HEK293 (cell line): Measurements from ENCODE around the gene INAVA.

Source experiments
- CTCF ChIA-PET: fragments of 350-600 bp; formaldehyde crosslinking; extraction: SDS; loops from one replicate; lab custom pipeline; 2021; ENCODE audit warnings: antibody characterized with exemption; lab: Yijun Ruan, JAX
- POLR2A ChIA-PET: fragments of 300-600 bp; formaldehyde crosslinking; extraction: SDS; loops from one replicate; lab custom pipeline; 2020; ENCODE audit warnings: antibody characterized with exemption, inconsistent platforms; lab: Yijun Ruan, JAX
- H3K27ac ChIP-seq: fragments of 200-500 bp; sonication (Bioruptor generic); 2 replicates; pipeline ENCODE4 v1.5.1; 2014; ENCODE audit warnings: low read depth, low read length, control low read depth, inconsistent platforms; ENCODE audit errors: extremely low read depth
- H3K36me3 ChIP-seq, 2 experiments: fragments of 200-500 bp in 1 of 2; sonication (Bioruptor generic) in 1 of 2; 1 replicate in 1 of 2; 2 replicates in 1 of 2; pipeline ENCODE4 v1.5.1; 2014 to 2017; ENCODE audit warnings: inconsistent platforms in 2 of 2, low read length in 2 of 2; ENCODE audit not compliant: control insufficient read depth in 2 of 2, insufficient read depth in 1 of 2
- H3K4me1 ChIP-seq: fragments of 200-500 bp; sonication (Bioruptor generic); 2 replicates; pipeline ENCODE4 v1.5.1; 2014; ENCODE audit warnings: mild to moderate bottlenecking, low read length, inconsistent platforms; ENCODE audit not compliant: control insufficient read depth, insufficient read depth
- H3K4me3 ChIP-seq: 2 replicates; pipeline ENCODE4 v1.5.1; 2011; ENCODE audit warnings: low read depth, mild to moderate bottlenecking, control low read depth, low read length, moderate library complexity
- H3K9me3 ChIP-seq: fragments of 200-500 bp; sonication (Bioruptor generic); 2 replicates; pipeline ENCODE4 v1.5.1; 2014; ENCODE audit warnings: low read depth, low read length, inconsistent platforms; ENCODE audit not compliant: control insufficient read depth, insufficient read depth
- FEZF1 ChIP-seq: fragments of 450-650 bp; formaldehyde crosslinking; IDR thresholded peaks from 2 replicates; pipeline ENCODE4 v1.5.1; 2016; ENCODE audit warnings: missing biosample characterization, missing genetic modification characterization
- MZF1 ChIP-seq: fragments of 450-650 bp; formaldehyde crosslinking; IDR thresholded peaks from 2 replicates; pipeline ENCODE4 v1.5.1; 2017; ENCODE audit warnings: missing biosample characterization, missing genetic modification characterization, borderline replicate concordance
- SP2 ChIP-seq: fragments of 450-650 bp; formaldehyde crosslinking; IDR thresholded peaks from 2 replicates; pipeline ENCODE4 v1.5.1; 2016; ENCODE audit warnings: missing biosample characterization, missing genetic modification characterization
- SP7 ChIP-seq: fragments of 450-650 bp; formaldehyde crosslinking; IDR thresholded peaks from 2 replicates; pipeline ENCODE4 v1.5.1; 2016; ENCODE audit warnings: missing biosample characterization, missing genetic modification characterization
- ZBTB48 ChIP-seq: fragments of 450-650 bp; formaldehyde crosslinking; IDR thresholded peaks from 2 replicates; pipeline ENCODE4 v1.5.1; 2016; ENCODE audit warnings: missing biosample characterization, missing genetic modification characterization
- ZEB2 ChIP-seq: fragments of 450-650 bp; formaldehyde crosslinking; IDR thresholded peaks from 2 replicates; pipeline ENCODE4 v1.5.1; 2016; ENCODE audit warnings: missing biosample characterization, missing genetic modification characterization
- ZFP37 ChIP-seq: fragments of 450-650 bp; formaldehyde crosslinking; IDR thresholded peaks from 2 replicates; pipeline ENCODE4 v1.5.1; 2016; ENCODE audit warnings: missing biosample characterization, missing genetic modification characterization
- ZNF146 ChIP-seq: fragments of 450-650 bp; formaldehyde crosslinking; IDR thresholded peaks from 2 replicates; pipeline ENCODE4 v1.5.1; 2016; ENCODE audit warnings: missing biosample characterization, missing genetic modification characterization
- ZNF155 ChIP-seq: fragments of 450-650 bp; formaldehyde crosslinking; IDR thresholded peaks from 2 replicates; pipeline ENCODE4 v1.5.1; 2016; ENCODE audit warnings: missing biosample characterization, missing genetic modification characterization
- ZNF211 ChIP-seq: fragments of 450-650 bp; formaldehyde crosslinking; IDR thresholded peaks from 2 replicates; pipeline ENCODE4 v1.5.1; 2016; ENCODE audit warnings: low read depth, missing biosample characterization, missing genetic modification characterization
- ZNF24 ChIP-seq: fragments of 450-650 bp; formaldehyde crosslinking; IDR thresholded peaks from 2 replicates; pipeline ENCODE4 v1.5.1; 2016; ENCODE audit warnings: missing biosample characterization, missing genetic modification characterization
- ZNF426 ChIP-seq: fragments of 450-650 bp; formaldehyde crosslinking; IDR thresholded peaks from 2 replicates; pipeline ENCODE4 v1.5.1; 2017; ENCODE audit warnings: missing biosample characterization, missing genetic modification characterization, mild to moderate bottlenecking, inconsistent platforms, moderate library complexity
- ZNF561 ChIP-seq: fragments of 450-650 bp; IDR thresholded peaks from 2 replicates; pipeline ENCODE4 v1.5.1; 2018; ENCODE audit warnings: missing biosample characterization, missing genetic modification characterization, borderline replicate concordance
- ZNF664 ChIP-seq: fragments of 450-650 bp; formaldehyde crosslinking; IDR thresholded peaks from 2 replicates; pipeline ENCODE4 v1.5.1; 2016; ENCODE audit warnings: missing biosample characterization, missing genetic modification characterization
- ZNF843 ChIP-seq: fragments of 450-650 bp; formaldehyde crosslinking; IDR thresholded peaks from 2 replicates; pipeline ENCODE4 v1.5.1; 2016; ENCODE audit warnings: missing biosample characterization, missing genetic modification characterization
- ZXDB ChIP-seq: fragments of 450-650 bp; formaldehyde crosslinking; IDR thresholded peaks from 2 replicates; pipeline ENCODE4 v1.5.1; 2016; ENCODE audit warnings: missing biosample characterization, missing genetic modification characterization
- TF ChIP-seq, protein P1 (sequence below): fragments of 450-650 bp; formaldehyde crosslinking; IDR thresholded peaks from 2 replicates; pipeline ENCODE4 v1.5.1; 2016; ENCODE audit warnings: missing biosample characterization, missing genetic modification characterization
- TF ChIP-seq, protein P2 (sequence below): fragments of 450-650 bp; formaldehyde crosslinking; IDR thresholded peaks from 2 replicates; pipeline ENCODE4 v1.5.1; 2017; ENCODE audit warnings: missing biosample characterization, missing genetic modification characterization
- TF ChIP-seq, protein P3 (sequence below): fragments of 450-650 bp; formaldehyde crosslinking; IDR thresholded peaks from 2 replicates; pipeline ENCODE4 v1.5.1; 2017; ENCODE audit warnings: missing biosample characterization, missing genetic modification characterization
- TF ChIP-seq, protein P4 (sequence below): fragments of 450-650 bp; formaldehyde crosslinking; conservative IDR thresholded peaks from 2 replicates; pipeline ENCODE4 v1.5.1; 2016; ENCODE audit warnings: low read depth, missing biosample characterization, missing genetic modification characterization

Gene INAVA

DNA sequence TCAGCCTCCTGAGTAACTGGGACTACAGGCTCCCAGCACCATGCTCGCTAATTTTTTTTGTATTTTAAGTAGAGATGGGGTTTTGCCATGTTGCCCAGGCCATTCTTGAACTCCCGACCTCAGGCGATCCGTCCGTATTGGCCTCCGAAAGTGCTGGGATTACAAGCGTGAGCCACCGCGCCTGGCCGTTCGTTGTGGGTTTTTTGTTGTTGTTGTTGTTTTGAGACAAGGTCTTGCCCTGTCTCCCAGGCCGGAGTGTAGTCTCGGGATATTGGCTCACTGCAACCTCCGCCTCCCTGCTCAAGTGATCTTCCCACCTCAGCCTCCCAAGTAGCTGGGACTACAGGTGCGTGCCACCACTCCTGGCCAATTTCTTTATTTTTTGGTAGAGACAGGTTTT lies 4.7 kb upstream of the INAVA start:
- no peak for TF ChIP-seq MZF1 (tag by site-specific recombination)
- no peak for TF ChIP-seq ZNF211 (tag by site-specific recombination)
- TF ChIP-seq FEZF1 (tag by site-specific recombination) = no peak
- TF ChIP-seq ZFP37 (tag by site-specific recombination) = no peak
- no peak for TF ChIP-seq SP7 (tag by site-specific recombination)
- no peak for TF ChIP-seq ZNF426
- no peak for TF ChIP-seq ZNF155 (tag by site-specific recombination)
- TF ChIP-seq ZNF843 (tag by site-specific recombination) = no peak
- TF ChIP-seq, protein P1, sequence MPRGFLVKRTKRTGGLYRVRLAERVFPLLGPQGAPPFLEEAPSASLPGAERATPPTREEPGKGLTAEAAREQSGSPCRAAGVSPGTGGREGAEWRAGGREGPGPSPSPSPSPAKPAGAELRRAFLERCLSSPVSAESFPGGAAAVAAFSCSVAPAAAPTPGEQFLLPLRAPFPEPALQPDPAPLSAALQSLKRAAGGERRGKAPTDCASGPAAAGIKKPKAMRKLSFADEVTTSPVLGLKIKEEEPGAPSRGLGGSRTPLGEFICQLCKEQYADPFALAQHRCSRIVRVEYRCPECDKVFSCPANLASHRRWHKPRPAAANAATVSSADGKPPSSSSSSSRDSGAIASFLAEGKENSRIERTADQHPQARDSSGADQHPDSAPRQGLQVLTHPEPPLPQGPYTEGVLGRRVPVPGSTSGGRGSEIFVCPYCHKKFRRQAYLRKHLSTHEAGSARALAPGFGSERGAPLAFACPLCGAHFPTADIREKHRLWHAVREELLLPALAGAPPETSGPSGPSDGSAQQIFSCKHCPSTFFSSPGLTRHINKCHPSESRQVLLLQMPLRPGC (tag by site-specific recombination) = no peak
- TF ChIP-seq, all 188 proteins: peak for 0
- POLR2A ChIA-PET = no interaction called here

DNA sequence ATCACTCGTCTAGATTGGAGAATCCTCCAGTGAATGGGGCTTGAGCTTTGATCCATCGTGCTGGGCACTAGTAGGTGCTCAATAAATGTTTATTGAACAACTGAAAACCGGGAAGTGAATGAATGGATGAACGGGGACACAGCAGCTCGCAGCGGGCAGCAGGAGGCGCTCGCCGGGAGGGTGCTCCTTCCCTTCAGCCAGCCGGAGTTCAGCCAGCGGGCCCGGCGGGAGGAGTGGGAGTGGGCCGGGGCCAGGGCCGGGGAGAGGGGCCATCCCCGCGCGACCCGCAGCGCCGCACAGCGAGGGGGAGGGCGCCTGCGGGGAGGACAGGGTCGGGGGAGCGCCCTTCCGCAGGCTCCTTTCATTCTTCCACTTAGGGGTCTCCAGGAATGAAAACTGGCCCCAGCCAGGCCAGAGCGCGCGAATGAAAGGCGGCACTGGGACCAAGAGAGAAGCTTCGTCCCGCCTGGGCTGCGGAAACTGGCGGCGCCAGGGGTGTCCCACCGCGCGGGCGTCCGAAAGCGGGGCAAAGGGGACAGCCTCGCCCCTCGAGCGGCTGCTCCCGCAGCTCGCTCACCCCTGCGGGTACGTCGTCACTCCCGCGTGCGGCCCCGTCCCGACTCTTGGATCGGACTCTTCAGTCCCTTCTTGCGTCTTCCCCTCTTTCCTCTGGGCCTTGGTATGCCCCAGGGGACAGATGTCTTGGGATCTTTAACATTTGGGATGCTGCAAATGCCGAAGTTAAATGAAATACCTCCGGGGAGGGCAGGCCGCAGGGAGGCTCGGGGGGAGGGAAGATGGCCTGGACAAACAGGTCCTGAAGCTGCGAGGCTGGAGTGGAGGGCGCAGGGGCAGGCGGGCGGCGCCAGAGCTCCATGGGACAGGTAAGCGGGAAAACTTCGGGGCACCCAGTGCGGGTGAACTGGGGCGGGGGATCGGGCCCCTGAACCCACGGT lies 3.6 kb upstream of the INAVA start:
- Histone ChIP-seq H3K4me1 (no peaks in the 10 kb centered on the region), H3K36me3 (no peaks in the 10 kb centered on the region), H3K27ac (peak overlapping the region; percentile 62; the same call in 1 of the 2 replicates), H3K9me3 (no peaks in the 10 kb centered on the region), H3K4me3 (peak overlapping the region; percentile 59)
- POLR2A ChIA-PET = interaction anchor here (0.5 to 0.9 kb wide), 3 partner anchors 10 to 269 kb away, joined by 3 to 4 read pairs (median 3); partner anchors contain the start of gene DDX59
- CTCF ChIA-PET = interaction anchor here (0.5 to 2.7 kb wide), 13 partner anchors 11 to 257 kb away, joined by 3 to 10 read pairs (median 3); no protein-coding TSS in a partner anchor
- TF ChIP-seq, protein P2, sequence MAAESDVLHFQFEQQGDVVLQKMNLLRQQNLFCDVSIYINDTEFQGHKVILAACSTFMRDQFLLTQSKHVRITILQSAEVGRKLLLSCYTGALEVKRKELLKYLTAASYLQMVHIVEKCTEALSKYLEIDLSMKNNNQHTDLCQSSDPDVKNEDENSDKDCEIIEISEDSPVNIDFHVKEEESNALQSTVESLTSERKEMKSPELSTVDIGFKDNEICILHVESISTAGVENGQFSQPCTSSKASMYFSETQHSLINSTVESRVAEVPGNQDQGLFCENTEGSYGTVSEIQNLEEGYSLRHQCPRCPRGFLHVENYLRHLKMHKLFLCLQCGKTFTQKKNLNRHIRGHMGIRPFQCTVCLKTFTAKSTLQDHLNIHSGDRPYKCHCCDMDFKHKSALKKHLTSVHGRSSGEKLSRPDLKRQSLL (tag by site-specific recombination) = no peak
- TF ChIP-seq, protein P3, sequence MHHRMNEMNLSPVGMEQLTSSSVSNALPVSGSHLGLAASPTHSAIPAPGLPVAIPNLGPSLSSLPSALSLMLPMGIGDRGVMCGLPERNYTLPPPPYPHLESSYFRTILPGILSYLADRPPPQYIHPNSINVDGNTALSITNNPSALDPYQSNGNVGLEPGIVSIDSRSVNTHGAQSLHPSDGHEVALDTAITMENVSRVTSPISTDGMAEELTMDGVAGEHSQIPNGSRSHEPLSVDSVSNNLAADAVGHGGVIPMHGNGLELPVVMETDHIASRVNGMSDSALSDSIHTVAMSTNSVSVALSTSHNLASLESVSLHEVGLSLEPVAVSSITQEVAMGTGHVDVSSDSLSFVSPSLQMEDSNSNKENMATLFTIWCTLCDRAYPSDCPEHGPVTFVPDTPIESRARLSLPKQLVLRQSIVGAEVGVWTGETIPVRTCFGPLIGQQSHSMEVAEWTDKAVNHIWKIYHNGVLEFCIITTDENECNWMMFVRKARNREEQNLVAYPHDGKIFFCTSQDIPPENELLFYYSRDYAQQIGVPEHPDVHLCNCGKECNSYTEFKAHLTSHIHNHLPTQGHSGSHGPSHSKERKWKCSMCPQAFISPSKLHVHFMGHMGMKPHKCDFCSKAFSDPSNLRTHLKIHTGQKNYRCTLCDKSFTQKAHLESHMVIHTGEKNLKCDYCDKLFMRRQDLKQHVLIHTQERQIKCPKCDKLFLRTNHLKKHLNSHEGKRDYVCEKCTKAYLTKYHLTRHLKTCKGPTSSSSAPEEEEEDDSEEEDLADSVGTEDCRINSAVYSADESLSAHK (tag by site-specific recombination) = no peak
- TF ChIP-seq, protein P4, sequence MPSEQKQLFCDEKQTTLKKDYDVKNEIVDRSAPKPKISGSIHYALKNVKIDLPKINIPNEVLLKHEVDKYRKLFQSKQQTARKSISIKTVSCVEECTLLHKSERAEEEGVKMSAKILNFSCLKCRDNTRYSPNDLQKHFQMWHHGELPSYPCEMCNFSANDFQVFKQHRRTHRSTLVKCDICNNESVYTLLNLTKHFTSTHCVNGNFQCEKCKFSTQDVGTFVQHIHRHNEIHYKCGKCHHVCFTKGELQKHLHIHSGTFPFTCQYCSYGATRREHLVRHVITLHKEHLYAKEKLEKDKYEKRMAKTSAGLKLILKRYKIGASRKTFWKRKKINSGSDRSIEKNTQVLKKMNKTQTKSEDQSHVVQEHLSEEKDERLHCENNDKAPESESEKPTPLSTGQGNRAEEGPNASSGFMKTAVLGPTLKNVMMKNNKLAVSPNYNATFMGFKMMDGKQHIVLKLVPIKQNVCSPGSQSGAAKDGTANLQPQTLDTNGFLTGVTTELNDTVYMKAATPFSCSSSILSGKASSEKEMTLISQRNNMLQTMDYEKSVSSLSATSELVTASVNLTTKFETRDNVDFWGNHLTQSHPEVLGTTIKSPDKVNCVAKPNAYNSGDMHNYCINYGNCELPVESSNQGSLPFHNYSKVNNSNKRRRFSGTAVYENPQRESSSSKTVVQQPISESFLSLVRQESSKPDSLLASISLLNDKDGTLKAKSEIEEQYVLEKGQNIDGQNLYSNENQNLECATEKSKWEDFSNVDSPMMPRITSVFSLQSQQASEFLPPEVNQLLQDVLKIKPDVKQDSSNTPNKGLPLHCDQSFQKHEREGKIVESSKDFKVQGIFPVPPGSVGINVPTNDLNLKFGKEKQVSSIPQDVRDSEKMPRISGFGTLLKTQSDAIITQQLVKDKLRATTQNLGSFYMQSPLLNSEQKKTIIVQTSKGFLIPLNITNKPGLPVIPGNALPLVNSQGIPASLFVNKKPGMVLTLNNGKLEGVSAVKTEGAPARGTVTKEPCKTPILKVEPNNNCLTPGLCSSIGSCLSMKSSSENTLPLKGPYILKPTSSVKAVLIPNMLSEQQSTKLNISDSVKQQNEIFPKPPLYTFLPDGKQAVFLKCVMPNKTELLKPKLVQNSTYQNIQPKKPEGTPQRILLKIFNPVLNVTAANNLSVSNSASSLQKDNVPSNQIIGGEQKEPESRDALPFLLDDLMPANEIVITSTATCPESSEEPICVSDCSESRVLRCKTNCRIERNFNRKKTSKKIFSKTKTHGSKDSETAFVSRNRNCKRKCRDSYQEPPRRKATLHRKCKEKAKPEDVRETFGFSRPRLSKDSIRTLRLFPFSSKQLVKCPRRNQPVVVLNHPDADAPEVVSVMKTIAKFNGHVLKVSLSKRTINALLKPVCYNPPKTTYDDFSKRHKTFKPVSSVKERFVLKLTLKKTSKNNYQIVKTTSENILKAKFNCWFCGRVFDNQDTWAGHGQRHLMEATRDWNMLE (tag by site-specific recombination) = 0 out of 2 replicates have a peak, but pooled peaks have one; percentile 23
- peak; percentile 92 for TF ChIP-seq ZBTB48 (tag by site-specific recombination)
- 0 out of 2 replicates have a peak, but pooled peaks have one; percentile 25 for TF ChIP-seq ZXDB (tag by site-specific recombination)
- 0 out of 2 replicates have a peak, but pooled peaks have one; percentile 60 for TF ChIP-seq ZNF561 (tag by site-specific recombination)
- peak; percentile 53; the same call in 1 of the 2 replicates for TF ChIP-seq ZEB2
- peak; percentile 98 for TF ChIP-seq ZNF24 (tag by site-specific recombination)
- no peak for TF ChIP-seq ZNF146 (tag by site-specific recombination)
- TF ChIP-seq SP2 = peak; percentile 56
- peak; percentile 100 for TF ChIP-seq ZNF664 (tag by site-specific recombination)

More for the DNA sequence above, 4.7 kb upstream of the INAVA start:
- H3K9me3 ChIP-seq = no peaks in the 10 kb centered on the region
- no peaks in the 10 kb centered on the region for H3K36me3 ChIP-seq
- H3K27ac ChIP-seq = no peak overlapping the region
- no peaks in the 10 kb centered on the region for H3K4me1 ChIP-seq
- CTCF ChIA-PET = interaction anchor here (0.5 to 2.7 kb wide), 4 partner anchors 10 to 241 kb away, joined by 3 to 10 read pairs (median 4); no protein-coding TSS in a partner anchor
- no peak overlapping the region for H3K4me3 ChIP-seq
